ENCODE data around the gene GBE1.
"Not testable (repeated sequence)": the region's sequence is repeated elsewhere in the genome, so short reads cannot be mapped to it uniquely, and the experiment has no call there.

The GBE1 gene

GRCh38 chr3:81760924-81761903 is at the start of gene GBE1:
Gene GBE1 (minus strand): TSS chr3:81761645. CDS start chr3:81761517, 128 bp downstream.
- DNase-seq = peak; percentile 87 to 90

GRCh38 chr3:81808900-81809299 is 47.5 kb upstream of the GBE1 start:
- no peak for DNase-seq

- DNase-seq = no peak
These were observed 38.0 kb upstream of the GBE1 start for GRCh38 chr3:81799403-81799802.

GRCh38 chr3:81793410-81793809 is 32.0 kb upstream of the GBE1 start:
- no peak for DNase-seq

GRCh38 chr3:81790117-81790516 is 28.7 kb upstream of the GBE1 start:
- no peak for DNase-seq

- DNase-seq = no peak
These were observed 28.2 kb upstream of the GBE1 start for GRCh38 chr3:81789691-81790090.

- no peak for DNase-seq
These were observed 27.2 kb upstream of the GBE1 start for GRCh38 chr3:81788610-81789009.

- no peak for DNase-seq
These were observed 26.6 kb upstream of the GBE1 start for GRCh38 chr3:81788044-81788443.

- DNase-seq = no peak
These were observed 21.1 kb upstream of the GBE1 start for GRCh38 chr3:81782585-81782984.

- no peak for DNase-seq
These were observed 17.3 kb upstream of the GBE1 start for GRCh38 chr3:81778678-81779182.

GRCh38 chr3:81776643-81777042 is 15.2 kb upstream of the GBE1 start:
- DNase-seq = no peak

GRCh38 chr3:81770710-81771109 is 9.3 kb upstream of the GBE1 start:
- DNase-seq = no peak

GRCh38 chr3:81769299-81769698 is 7.9 kb upstream of the GBE1 start:
- no peak for DNase-seq

GRCh38 chr3:81767250-81767859 is 5.9 kb upstream of the GBE1 start:
- DNase-seq = not testable (repeated sequence)

- DNase-seq = no peak
These were observed 4.0 kb upstream of the GBE1 start for GRCh38 chr3:81765400-81765799.

- no peak for DNase-seq
These were observed 3.2 kb upstream of the GBE1 start for GRCh38 chr3:81764665-81765064.

GRCh38 chr3:81764002-81764401 is 2.6 kb upstream of the GBE1 start:
- no peak for DNase-seq

GRCh38 chr3:81763001-81763400 is 1.6 kb upstream of the GBE1 start:
- no peak for DNase-seq

- DNase-seq = no peak
These were observed 597 bp upstream of the GBE1 start for GRCh38 chr3:81761904-81762580.

GRCh38 chr3:81760215-81760614 is 1.2 kb downstream of the GBE1 start:
- DNase-seq = no peak

GRCh38 chr3:81758771-81759170 is 2.7 kb downstream of the GBE1 start:
- DNase-seq = not testable (repeated sequence)

GRCh38 chr3:81758275-81758674 is 3.2 kb downstream of the GBE1 start:
- no peak for DNase-seq

- DNase-seq = no peak
These were observed 7.9 kb downstream of the GBE1 start for GRCh38 chr3:81753416-81754027.

Measured in SHP77 (cell line).